T-helper 1 cell treated with Interleukin-12 subunit alpha and Interleukin-12 subunit beta and Interleukin-4 antibody, amounts not matched to agents 30 μg/mL and 1 μg/mL, for 36 hours (primary cell): ENCODE results near the gene DVL3.
A peak's percentile ranks its signal among the peaks of the same experiment; 100 is the strongest.

Experiments used
- H3K27ac Mint-ChIP-seq: one replicate; pipeline ENCODE4 v1.8.0; 2021; ENCODE audit warnings: mild to moderate bottlenecking, mixed read lengths
- H3K27me3 Mint-ChIP-seq: one replicate; pipeline ENCODE4 v1.8.0; 2021; ENCODE audit warnings: low read depth, mixed read lengths
- H3K36me3 Mint-ChIP-seq: one replicate; pipeline ENCODE4 v1.8.0; 2021; ENCODE audit warnings: low read depth, mixed read lengths
- H3K4me1 Mint-ChIP-seq: one replicate; pipeline ENCODE4 v1.8.0; 2021; ENCODE audit warnings: low read depth, mixed read lengths
- H3K4me3 Mint-ChIP-seq: one replicate; pipeline ENCODE4 v1.8.0; 2021; ENCODE audit warnings: mild to moderate bottlenecking, moderate library complexity, mixed read lengths
- H3K9me3 Mint-ChIP-seq: one replicate; pipeline ENCODE4 v1.8.0; 2021; ENCODE audit warnings: mixed read lengths

The DVL3 gene

DNA sequence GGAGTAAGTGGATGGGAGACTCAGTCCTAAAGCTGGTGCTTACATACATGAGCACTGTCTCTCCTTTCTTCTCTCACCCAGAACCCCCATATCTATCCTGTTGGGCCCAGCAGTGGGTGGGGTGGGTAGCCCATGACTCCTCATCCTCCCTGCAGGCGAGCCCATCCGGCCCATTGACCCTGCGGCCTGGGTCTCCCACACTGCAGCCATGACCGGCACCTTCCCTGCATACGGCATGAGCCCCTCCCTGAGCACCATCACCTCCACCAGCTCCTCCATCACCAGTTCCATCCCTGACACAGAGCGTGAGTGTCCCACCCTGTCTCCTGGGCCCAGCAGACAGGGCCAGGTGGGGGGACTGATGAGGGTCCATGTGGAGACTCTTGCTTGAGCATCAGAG, 11.5 kb downstream of the DVL3 start:
- Mint-ChIP-seq H3K27me3 (no peaks in the 10 kb centered on the region), H3K9me3 (no peaks in the 10 kb centered on the region), H3K4me1 (peaks cover 2% of the 10 kb centered on the region), H3K4me3 (no peak overlapping the region), H3K36me3 (peaks cover 14% of the 10 kb centered on the region), H3K27ac (no peak overlapping the region)

DNA sequence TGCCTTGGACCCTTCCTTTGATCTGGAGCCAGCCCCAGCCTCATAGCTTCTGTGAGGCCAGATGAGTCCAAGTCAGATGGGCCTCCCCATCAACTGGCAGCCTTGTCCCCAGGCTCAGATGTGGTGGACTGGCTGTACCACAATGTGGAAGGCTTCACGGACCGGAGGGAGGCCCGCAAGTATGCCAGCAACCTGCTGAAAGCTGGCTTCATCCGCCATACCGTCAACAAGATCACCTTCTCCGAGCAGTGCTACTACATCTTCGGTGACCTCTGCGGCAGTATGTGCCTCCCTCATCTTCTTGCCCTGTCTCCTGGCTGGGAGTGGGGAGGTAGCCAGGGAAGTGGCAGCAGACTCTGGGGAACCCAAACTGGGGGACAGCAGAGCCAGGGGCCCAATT, 12.6 kb downstream of the DVL3 start:
- Mint-ChIP-seq H3K4me3 (no peak overlapping the region), H3K4me1 (peaks cover 2% of the 10 kb centered on the region), H3K36me3 (peaks cover 19% of the 10 kb centered on the region), H3K27me3 (no peaks in the 10 kb centered on the region), H3K27ac (no peak overlapping the region), H3K9me3 (no peaks in the 10 kb centered on the region)

DNA sequence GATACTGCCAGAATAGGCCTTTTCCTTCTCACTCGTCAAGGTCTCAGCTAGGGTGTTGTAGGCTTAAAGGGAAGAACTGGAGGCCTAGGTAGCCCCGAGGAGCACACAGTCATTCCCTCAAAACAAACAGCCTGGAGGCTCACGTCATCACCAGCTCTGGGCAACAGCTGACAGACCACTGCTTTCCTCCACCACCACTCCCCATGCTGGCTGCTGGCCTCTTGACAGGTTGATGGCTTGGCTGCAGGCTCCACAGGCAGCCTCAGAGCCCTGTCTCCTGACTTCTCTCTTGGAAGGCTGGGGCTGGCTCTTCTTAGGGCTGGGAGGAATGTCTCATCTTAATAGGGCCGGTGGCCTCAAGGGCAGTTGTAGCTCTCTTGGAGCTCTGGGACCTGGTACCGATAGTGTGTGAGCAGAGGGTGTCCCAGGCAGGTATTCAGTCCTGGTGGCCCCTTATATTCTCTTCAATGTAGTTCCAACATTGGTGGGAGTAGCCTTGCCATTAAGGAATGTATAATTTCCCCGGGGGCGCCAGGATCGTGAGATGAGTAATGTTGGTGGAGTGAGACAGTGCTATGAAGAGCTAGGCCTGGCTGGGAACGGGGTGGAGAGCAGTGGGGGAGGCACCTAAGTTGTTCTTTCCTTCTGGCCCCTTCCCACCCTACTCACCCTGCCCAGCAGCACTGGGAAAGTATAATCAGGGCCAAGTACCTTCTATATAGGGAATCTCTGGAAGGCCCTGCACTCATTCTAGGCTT, 13.4 kb downstream of the DVL3 start:
- Mint-ChIP-seq H3K9me3 (no peaks in the 10 kb centered on the region), H3K4me3 (no peak overlapping the region), H3K27ac (no peak overlapping the region), H3K27me3 (no peaks in the 10 kb centered on the region), H3K36me3 (peaks cover 19% of the 10 kb centered on the region), H3K4me1 (peaks cover 2% of the 10 kb centered on the region)

DNA sequence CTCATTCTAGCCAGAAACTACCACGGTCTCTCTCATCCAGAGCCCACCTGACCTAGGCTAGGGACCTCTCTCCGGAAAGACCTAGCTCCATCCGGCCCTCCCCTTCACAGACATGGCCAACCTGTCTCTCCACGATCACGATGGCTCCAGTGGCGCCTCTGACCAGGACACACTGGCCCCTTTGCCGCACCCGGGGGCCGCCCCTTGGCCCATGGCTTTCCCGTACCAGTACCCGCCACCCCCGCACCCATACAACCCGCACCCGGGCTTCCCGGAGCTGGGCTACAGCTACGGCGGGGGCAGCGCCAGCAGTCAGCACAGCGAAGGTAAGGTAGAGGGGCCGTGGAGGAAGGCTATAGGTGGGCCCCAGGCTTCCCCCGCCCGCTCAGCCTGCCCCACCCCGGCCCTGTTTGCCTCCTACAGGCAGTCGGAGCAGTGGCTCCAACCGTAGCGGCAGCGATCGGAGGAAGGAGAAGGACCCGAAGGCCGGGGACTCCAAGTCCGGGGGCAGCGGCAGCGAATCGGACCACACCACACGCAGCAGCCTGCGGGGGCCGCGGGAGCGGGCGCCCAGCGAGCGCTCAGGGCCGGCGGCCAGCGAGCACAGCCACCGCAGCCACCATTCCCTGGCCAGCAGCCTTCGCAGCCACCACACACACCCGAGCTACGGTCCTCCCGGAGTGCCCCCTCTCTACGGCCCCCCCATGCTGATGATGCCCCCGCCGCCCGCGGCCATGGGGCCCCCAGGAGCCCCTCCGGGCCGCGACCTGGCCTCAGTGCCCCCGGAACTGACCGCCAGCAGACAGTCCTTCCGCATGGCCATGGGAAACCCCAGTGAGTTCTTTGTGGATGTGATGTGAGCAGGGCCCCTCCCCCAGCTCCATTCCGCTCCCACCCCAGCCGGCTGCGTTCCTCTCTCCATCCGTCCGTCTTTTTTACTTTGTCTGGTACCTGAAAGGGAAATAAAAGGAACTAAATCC, 15.0 kb downstream of the DVL3 start:
- Mint-ChIP-seq H3K4me3 (no peak overlapping the region), H3K9me3 (no peaks in the 10 kb centered on the region), H3K36me3 (peaks cover 13% of the 10 kb centered on the region)

DNA sequence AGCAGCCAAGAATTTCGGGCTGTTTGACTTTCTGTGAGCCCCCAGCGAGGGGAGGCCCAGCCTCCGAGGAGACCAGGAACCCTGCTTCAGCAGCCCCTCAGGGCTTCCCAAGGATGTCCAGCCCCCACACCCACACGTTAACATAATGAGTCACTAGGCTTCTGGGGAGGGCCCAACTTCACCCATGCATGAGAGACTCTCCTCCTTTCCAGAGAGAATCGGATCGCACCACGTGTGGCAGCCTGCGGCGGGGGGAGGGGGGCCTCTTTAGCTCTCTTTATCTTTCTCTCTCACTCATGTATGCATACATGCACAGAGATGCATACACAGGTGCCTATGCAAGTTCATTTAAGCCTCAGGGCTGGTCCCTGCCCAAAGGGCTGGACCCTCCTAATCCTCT, 16.4 kb downstream of the DVL3 start:
- Mint-ChIP-seq H3K27me3 (no peaks in the 10 kb centered on the region), H3K4me3 (no peak overlapping the region), H3K9me3 (no peaks in the 10 kb centered on the region), H3K4me1 (peaks cover 19% of the 10 kb centered on the region), H3K27ac (no peak overlapping the region), H3K36me3 (peaks cover 11% of the 10 kb centered on the region)

More for the DNA sequence above, 15.0 kb downstream of the DVL3 start:
- Mint-ChIP-seq H3K4me1 (peaks cover 6% of the 10 kb centered on the region), H3K27me3 (no peaks in the 10 kb centered on the region), H3K27ac (no peak overlapping the region)

DNA sequence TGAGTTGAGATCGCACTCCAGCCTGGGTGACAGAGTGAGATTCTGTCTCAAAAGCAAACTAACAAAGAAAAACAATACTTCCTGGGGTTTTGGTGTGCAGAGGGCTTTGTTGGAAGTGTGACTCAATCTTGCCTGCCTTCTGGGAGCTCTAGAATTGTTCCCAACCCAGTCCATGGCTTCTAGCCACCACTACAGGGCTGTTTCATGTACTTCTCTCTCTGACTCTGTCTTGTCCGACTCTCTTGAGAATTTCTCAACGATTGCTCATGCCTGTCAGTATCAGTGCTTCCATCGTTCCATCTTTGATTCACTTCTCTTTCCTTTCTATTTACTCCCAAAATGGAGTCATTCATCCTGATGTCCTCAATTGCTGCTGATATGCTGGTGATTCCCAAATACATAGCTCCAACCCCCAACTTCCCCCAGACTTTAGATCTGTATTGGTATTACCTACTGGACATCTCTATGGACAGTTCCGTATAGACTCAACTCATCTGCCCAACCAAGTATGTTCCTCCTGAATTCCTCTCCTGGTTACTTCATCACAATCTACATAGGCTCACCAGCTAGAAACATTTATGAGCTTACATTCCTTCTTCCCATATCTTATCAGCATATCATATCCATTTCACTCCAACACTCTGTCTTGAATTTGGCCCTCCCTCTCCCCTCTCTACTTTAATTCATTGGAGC, 17.6 kb downstream of the DVL3 start:
- no peak overlapping the region for H3K27ac Mint-ChIP-seq
- peaks cover 7% of the 10 kb centered on the region for H3K36me3 Mint-ChIP-seq
- H3K4me1 Mint-ChIP-seq, result peaks cover 24% of the 10 kb centered on the region
- no peaks in the 10 kb centered on the region for H3K9me3 Mint-ChIP-seq
- H3K4me3 Mint-ChIP-seq, result no peak overlapping the region
- no peaks in the 10 kb centered on the region for H3K27me3 Mint-ChIP-seq

DNA sequence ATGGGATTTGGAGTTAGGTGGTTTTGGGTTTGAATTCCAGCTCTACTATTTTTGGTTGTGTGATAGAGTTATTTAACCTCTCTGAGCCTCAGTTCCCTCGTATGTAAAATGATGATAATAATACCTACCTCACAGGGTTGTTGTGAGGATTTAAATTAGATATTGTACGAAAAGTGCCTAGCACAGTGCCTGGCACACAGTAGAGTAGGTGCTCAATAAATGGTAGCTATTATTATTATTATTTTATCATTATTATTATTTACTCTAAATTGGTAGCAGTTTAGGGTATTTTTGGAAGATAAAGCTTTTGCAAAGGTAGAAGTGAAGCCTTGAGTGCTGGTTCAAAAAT, 18.2 kb downstream of the DVL3 start:
- Mint-ChIP-seq H3K4me1 (peaks cover 28% of the 10 kb centered on the region), H3K4me3 (no peak overlapping the region), H3K27ac (no peak overlapping the region), H3K27me3 (no peaks in the 10 kb centered on the region), H3K9me3 (no peaks in the 10 kb centered on the region), H3K36me3 (peaks cover 11% of the 10 kb centered on the region)

DNA sequence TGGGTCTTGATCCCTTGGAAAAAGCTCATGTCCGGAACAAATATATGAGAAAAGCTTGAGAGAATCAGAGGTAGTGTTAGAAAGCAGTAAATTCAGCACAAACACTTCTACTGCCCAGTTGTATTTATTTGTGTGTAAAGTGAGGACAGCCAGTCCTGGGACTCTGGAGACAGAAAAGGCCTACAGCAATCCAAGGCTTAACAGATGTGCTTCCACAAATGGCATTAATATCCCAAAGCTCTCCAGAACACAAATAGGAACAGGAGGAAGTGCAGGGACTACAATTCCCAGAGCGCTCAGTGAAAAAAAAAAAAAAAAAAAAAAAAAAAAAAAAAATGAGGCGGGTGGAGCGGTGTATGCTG, 19.1 kb downstream of the DVL3 start:
- peak overlapping the region; percentile 99 for H3K4me3 Mint-ChIP-seq
- H3K9me3 Mint-ChIP-seq, result no peaks in the 10 kb centered on the region
- peaks cover 28% of the 10 kb centered on the region for H3K4me1 Mint-ChIP-seq
- H3K36me3 Mint-ChIP-seq, result peaks cover 17% of the 10 kb centered on the region
- no peaks in the 10 kb centered on the region for H3K27me3 Mint-ChIP-seq
- H3K27ac Mint-ChIP-seq, result peak overlapping the region; percentile 72

DNA sequence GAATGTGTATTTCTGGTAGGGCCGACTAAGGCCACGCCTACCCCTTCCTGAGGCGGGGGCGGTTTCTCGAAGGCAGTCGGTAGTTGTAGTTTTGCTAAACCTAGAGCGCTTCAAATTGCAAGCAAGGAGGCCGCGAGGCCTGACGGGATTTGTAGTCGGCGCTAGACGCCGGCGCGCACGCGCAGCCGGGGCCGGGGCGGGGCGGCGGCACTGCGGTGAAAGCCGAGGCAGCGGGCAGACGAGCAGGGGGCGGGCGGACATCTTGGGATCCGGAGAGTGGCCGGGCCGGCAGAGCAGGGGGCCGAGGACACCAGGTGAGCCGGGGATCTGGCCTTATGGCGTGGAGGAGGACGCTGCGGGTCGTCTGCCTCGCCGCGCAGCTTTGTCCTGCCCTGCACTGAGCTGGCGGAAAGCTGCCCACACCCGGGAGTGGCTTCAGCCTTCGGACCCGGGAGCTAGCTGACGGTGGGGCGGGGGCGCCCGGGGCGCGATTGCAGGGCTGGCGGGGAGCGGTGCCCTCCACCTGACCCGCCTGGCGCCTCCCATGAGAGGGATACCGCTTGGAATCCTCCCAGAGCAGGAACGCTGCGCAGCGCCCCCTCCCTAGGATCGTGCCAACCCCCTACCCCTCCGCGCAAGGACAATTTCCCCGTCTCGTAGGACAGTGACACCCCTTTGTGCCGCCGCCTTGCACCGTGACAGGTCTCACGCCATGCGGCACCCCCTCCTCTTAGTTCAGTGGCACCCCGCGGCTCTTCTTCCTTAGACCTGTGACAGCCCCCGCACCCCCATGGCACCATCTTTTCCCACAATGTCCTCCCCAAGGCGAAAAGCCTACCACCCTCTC, 19.7 kb downstream of the DVL3 start, which contains the start of gene AP2M1:
TSS of gene AP2M1 (plus strand) at position 210 of the 847 bp plus-strand sequence. CDS start 2,139 bp downstream, outside the sequence.
- no peaks in the 10 kb centered on the region for H3K27me3 Mint-ChIP-seq

DNA sequence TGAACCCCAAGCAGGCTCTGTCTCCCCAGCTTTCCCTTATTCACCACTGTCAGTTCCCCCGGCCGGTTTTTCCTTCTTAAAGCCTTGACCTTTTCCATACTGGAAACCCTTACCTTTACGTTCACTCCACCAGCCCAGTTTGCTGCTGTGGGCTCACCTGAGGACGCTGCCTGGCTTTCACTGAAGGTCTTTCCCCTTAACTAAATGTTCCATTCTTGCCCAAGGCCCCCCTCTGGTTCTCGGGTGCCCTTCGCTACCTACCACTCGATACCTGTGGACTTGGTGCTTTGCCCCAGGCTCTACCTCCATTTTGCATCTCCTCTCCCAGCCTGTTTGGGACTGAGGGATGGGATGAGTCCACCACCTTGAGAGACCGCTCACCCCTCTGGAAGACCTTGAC, 20.3 kb downstream of the DVL3 start:
- H3K4me3 Mint-ChIP-seq, result peak overlapping the region; percentile 99
- H3K27ac Mint-ChIP-seq, result peak overlapping the region; percentile 92
- H3K36me3 Mint-ChIP-seq, result peaks cover 20% of the 10 kb centered on the region
- H3K9me3 Mint-ChIP-seq, result no peaks in the 10 kb centered on the region
- peaks cover 28% of the 10 kb centered on the region for H3K4me1 Mint-ChIP-seq
- H3K27me3 Mint-ChIP-seq, result no peaks in the 10 kb centered on the region

More for the DNA sequence above, 19.7 kb downstream of the DVL3 start, which contains the start of gene AP2M1:
- Mint-ChIP-seq H3K4me3 (peak within 1 kb of the TSS; percentile 99), H3K4me1 (peaks cover 28% of the 10 kb centered on the region), H3K9me3 (no peaks in the 10 kb centered on the region), H3K36me3 (peaks cover 19% of the 10 kb centered on the region), H3K27ac (peak within 1 kb of the TSS; percentile 92)

DNA sequence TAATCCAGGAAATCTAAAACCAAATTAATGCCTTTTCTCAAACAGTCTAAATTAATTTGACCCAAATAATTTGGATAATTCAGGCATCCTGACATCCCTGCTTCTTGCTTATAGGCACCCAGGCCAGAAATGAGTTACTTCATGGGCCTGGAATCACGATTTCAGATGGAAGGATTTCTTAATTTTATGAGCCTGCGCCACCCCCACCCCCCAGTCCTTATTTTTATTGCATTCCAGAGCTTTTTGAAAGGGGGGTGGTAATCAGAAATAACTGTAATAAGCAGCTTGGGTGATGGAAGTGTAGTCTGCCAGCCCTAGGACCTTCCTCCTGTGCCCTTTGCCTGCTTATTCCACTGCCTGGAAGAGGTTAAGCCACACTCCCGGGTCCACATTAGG, 20.8 kb downstream of the DVL3 start:
- peak overlapping the region; percentile 99 for H3K4me3 Mint-ChIP-seq
- peaks cover 25% of the 10 kb centered on the region for H3K36me3 Mint-ChIP-seq

DNA sequence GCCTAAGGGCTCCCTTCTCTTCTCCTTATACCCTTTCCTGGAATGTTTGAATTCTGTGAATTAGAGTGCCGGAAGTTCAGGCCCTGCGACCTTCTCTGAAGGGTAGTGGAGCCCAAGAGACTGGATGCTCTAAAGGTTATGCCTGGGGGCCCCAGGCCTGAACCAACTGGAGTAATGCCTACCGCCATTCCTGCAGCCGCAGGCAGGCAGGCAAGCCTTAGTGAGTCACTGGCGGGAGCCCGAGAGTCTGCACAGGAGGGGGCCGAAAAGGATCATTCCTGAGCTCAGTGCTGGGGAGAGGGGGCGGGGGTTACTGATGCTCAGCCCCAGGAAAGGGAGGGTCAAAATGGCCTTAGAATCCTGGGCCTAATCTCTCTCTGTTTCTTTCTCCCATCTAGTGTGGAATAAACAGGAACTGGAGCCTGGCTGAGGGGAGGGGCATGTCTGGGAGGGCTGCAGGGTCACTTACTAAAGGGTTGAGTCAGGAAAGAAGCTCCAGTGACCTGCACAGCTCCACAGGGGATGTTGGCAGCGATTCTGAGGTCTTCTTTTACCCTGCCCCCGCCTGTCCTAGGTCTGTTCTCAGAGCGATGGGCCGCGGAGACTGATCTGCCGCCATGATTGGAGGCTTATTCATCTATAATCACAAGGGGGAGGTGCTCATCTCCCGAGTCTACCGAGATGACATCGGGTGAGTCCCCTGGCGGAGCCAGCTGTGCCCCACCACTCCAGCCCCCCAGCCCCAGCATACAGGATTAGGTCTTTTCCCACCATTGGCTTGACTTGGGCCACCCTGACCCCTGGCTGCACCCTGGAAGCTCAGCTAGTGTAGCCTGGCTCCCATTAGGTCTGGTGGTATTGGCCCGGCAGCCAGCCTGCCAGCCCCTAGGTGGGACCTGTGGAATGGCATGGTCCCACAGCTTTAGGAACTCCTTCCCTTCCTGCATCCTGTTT, 21.5 kb downstream of the DVL3 start:
- no peak overlapping the region for H3K27ac Mint-ChIP-seq
- peaks cover 28% of the 10 kb centered on the region for H3K4me1 Mint-ChIP-seq
- H3K9me3 Mint-ChIP-seq, result no peaks in the 10 kb centered on the region
- no peaks in the 10 kb centered on the region for H3K27me3 Mint-ChIP-seq
- H3K36me3 Mint-ChIP-seq, result peaks cover 28% of the 10 kb centered on the region
- H3K4me3 Mint-ChIP-seq, result peak overlapping the region; percentile 99

More for the DNA sequence above, 20.8 kb downstream of the DVL3 start:
- Mint-ChIP-seq H3K27me3 (no peaks in the 10 kb centered on the region), H3K27ac (peak overlapping the region; percentile 92), H3K4me1 (peaks cover 28% of the 10 kb centered on the region), H3K9me3 (no peaks in the 10 kb centered on the region)

DNA sequence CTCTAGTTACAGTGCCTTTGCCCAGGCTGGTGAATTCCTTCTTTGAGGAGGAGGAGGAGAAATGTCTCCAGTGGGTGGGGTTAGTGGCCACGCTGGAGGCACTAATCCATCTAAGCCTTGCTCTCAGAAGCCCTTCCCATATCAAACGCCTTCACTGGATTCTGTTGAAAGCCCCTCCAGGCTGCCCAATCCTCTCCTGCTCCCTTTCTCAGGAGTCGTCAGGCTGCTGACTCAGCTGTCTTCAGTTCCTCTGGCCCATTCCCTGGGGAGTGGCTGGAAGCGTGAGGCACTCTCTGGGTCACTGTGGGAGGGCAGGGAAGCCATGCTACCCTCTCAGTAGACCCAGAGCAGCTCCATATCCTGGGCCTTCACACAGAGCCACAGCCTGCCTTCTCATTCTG, 22.2 kb downstream of the DVL3 start:
- H3K4me1 Mint-ChIP-seq, result peaks cover 28% of the 10 kb centered on the region
- no peak overlapping the region for H3K27ac Mint-ChIP-seq
- no peaks in the 10 kb centered on the region for H3K27me3 Mint-ChIP-seq
- no peaks in the 10 kb centered on the region for H3K9me3 Mint-ChIP-seq
- H3K4me3 Mint-ChIP-seq, result no peak overlapping the region
- peaks cover 26% of the 10 kb centered on the region for H3K36me3 Mint-ChIP-seq
